ENCODE results near the gene ERBB4.

GRCh38 chr2:212015588-212015987 is 523.0 kb downstream of the ERBB4 start:
- TF ChIP-seq CTCF (IDR thresholded peaks at IDR 0.05) (no peak), POLR2A (IDR thresholded peaks at IDR 0.05) (no peak)

Measured in Peyer's patch (tissue), 4 donors.